Thoracic aorta (tissue), 2 donors: ENCODE measurements around the gene KIF7. TPM values are rescaled to one million over a fixed set of nuclear protein-coding genes. Genes with fewer than 3 reads are reported as not detected.

Experiments used
- ATAC-seq: fragments of 150-250 bp; one replicate; pipeline ENCODE4 v1.8.0; 2017; ENCODE audit warnings: low read depth; ENCODE audit not compliant: insufficient number of reproducible peaks, low FRiP score
- DNase-seq: peaks from one replicate; pipeline ENCODE4 v3.0.0-alpha.2; 2020; ENCODE audit warnings: low spot score
- H3K27ac ChIP-seq, 2 donors: fragments of 200-600 bp; sonication (generic); 1 replicate in 1 of 2; 2 replicates in 1 of 2; pipeline ENCODE4 v1.5.1; 2016; ENCODE audit warnings: mild to moderate bottlenecking in 2 of 2, moderate library complexity in 2 of 2
- H3K27me3 ChIP-seq: fragments of 200-600 bp; sonication (generic); replicated peaks from 2 replicates; pipeline ENCODE4 v1.6.0; 2016; ENCODE audit warnings: mild to moderate bottlenecking; ENCODE audit not compliant: insufficient read depth
- H3K36me3 ChIP-seq: fragments of 200-600 bp; sonication (generic); one replicate; pipeline ENCODE4 v1.5.1; 2016
- H3K4me1 ChIP-seq, 2 donors: fragments of 200-600 bp; sonication (generic); 1 replicate in 1 of 2; 2 replicates in 1 of 2; pipeline versions ENCODE4 v1.5.1 to v1.6.0; 2016; ENCODE audit warnings: low read depth in 2 of 2, mild to moderate bottlenecking in 1 of 2; ENCODE audit not compliant: control insufficient read depth in 1 of 2
- H3K4me3 ChIP-seq: fragments of 200-600 bp; sonication (generic); 2 replicates; pipeline ENCODE4 v1.5.1; 2016; ENCODE audit warnings: mild to moderate bottlenecking
- H3K9me3 ChIP-seq: fragments of 200-600 bp; sonication (generic); 2 replicates; pipeline ENCODE4 v1.5.1; 2016
- CTCF ChIP-seq: fragments of 200-600 bp; sonication (generic); IDR thresholded peaks from one replicate; pipeline ENCODE4 v1.5.1; 2019; ENCODE audit warnings: antibody characterized with exemption
- total RNA-seq, 2 donors: library from RNA; depleted of rRNA; stranded (reverse); fragments of >200 nt; gene quantifications; one replicate each; pipeline versions ENCODE4 v1.1.0 to v1.2.3, GENCODE V29; 2016

Gene KIF7
- total RNA-seq, 2 donors from 2014 or later = 26.4 to 28.4 TPM

GRCh38 chr15:89630260-89630659 is 25.0 kb downstream of the KIF7 start:
- no peaks in the 10 kb centered on the region for H3K9me3 ChIP-seq
- peaks cover 64% of the 10 kb centered on the region for H3K36me3 ChIP-seq
- TF ChIP-seq CTCF = no peak
- DNase-seq (no peak), ATAC-seq (no peak)
- no peak overlapping the region for H3K4me3 ChIP-seq
- H3K27me3 ChIP-seq = no peaks in the 10 kb centered on the region
- no peaks in the 10 kb centered on the region for H3K4me1 ChIP-seq
- no peak overlapping the region for H3K27ac ChIP-seq

GRCh38 chr15:89629829-89630228 is 25.4 kb downstream of the KIF7 start:
- Histone ChIP-seq H3K27me3 (no peaks in the 10 kb centered on the region), H3K4me3 (no peak overlapping the region), H3K9me3 (no peaks in the 10 kb centered on the region), H3K27ac (no peak overlapping the region), H3K36me3 (peaks cover 64% of the 10 kb centered on the region), H3K4me1 (no peaks in the 10 kb centered on the region)
- DNase-seq (no peak), ATAC-seq (no peak)
- no peak for TF ChIP-seq CTCF

- H3K27me3 ChIP-seq = no peaks in the 10 kb centered on the region
- no peak for DNase-seq
- no peaks in the 10 kb centered on the region for H3K9me3 ChIP-seq
- ATAC-seq = no peak
- no peak overlapping the region for H3K27ac ChIP-seq
- H3K4me3 ChIP-seq = no peak overlapping the region
- peaks cover 64% of the 10 kb centered on the region for H3K36me3 ChIP-seq
- peaks cover 0 to 2% of the 10 kb centered on the region in 2 donors for H3K4me1 ChIP-seq
- no peak for TF ChIP-seq CTCF
Measured at GRCh38 chr15:89628806-89629715, 26.2 kb downstream of the KIF7 start.

- no peak overlapping the region for H3K4me3 ChIP-seq
- H3K27me3 ChIP-seq = no peaks in the 10 kb centered on the region
- no peak overlapping the region for H3K27ac ChIP-seq
- no peaks in the 10 kb centered on the region for H3K9me3 ChIP-seq
- DNase-seq (no peak), ATAC-seq (no peak)
- H3K36me3 ChIP-seq = peaks cover 57% of the 10 kb centered on the region
- TF ChIP-seq CTCF = no peak
- peaks cover 5 to 9% of the 10 kb centered on the region in 2 donors for H3K4me1 ChIP-seq
Measured at GRCh38 chr15:89628301-89628700, 27.0 kb downstream of the KIF7 start.

- no peak for TF ChIP-seq CTCF
- H3K36me3 ChIP-seq = peaks cover 50% of the 10 kb centered on the region
- no peak for ATAC-seq
Measured at GRCh38 chr15:89627256-89627970, 27.9 kb downstream of the KIF7 start.

More at GRCh38 chr15:89627256-89627970, 27.9 kb downstream of the KIF7 start:
- H3K4me3 ChIP-seq = no peak overlapping the region
- no peaks in the 10 kb centered on the region for H3K27me3 ChIP-seq
- no peak overlapping the region for H3K27ac ChIP-seq
- no peak for DNase-seq
- no peaks in the 10 kb centered on the region for H3K9me3 ChIP-seq
- H3K4me1 ChIP-seq = peaks cover 5 to 17% of the 10 kb centered on the region in 2 donors
